SK-N-SH treated with all-trans-retinoic acid at 6 μM for 48 hours (cell line): ENCODE data around the gene RUNX3.

Experiments used
- CREB5 ChIP-seq: fragments of 250-450 bp; sonication (Bioruptor Pico); IDR thresholded peaks from 2 replicates; pipeline ENCODE4 v1.5.1; 2020; ENCODE audit warnings: low read depth, mild to moderate bottlenecking, moderate library complexity
- ZC3H10 ChIP-seq: fragments of 250-450 bp; sonication (Bioruptor Pico); IDR thresholded peaks from 2 replicates; pipeline ENCODE4 v1.5.1; 2021; ENCODE audit warnings: mild to moderate bottlenecking, moderate library complexity

GRCh38 chr1:24917327-24918074 lies 12.6 kb downstream of the RUNX3 start:
- no peak for TF ChIP-seq CREB5 (CRISPR knock-in tag)
- no peak for TF ChIP-seq ZC3H10 (CRISPR knock-in tag)
